Measurements from ENCODE around the gene UBXN7.
"Not testable (repeated sequence)": the region's sequence is repeated elsewhere in the genome, so short reads cannot be mapped to it uniquely, and the experiment has no call there.

Gene UBXN7

GRCh38 chr3:196356556-196356955, 75.7 kb downstream of the UBXN7 start:
- DNase-seq (ENCODE audit: low read depth in 2 of 2): no peak

- no peak for DNase-seq (ENCODE audit: low read depth in 2 of 2)
Observed at GRCh38 chr3:196355668-196356067, 76.6 kb downstream of the UBXN7 start.

GRCh38 chr3:196354132-196354531, 78.1 kb downstream of the UBXN7 start:
- DNase-seq (ENCODE audit: low read depth in 2 of 2): no peak

GRCh38 chr3:196351541-196351940, 80.7 kb downstream of the UBXN7 start:
- no peak for DNase-seq (ENCODE audit: low read depth in 2 of 2)

GRCh38 chr3:196350067-196350466, 82.2 kb downstream of the UBXN7 start:
- DNase-seq (ENCODE audit: low read depth in 2 of 2): no peak

- DNase-seq (ENCODE audit: low read depth in 2 of 2): no peak
Observed at GRCh38 chr3:196348698-196349097, 83.5 kb downstream of the UBXN7 start.

- DNase-seq (ENCODE audit: low read depth in 2 of 2): no peak
Observed at GRCh38 chr3:196344663-196345062, 87.6 kb downstream of the UBXN7 start.

- DNase-seq (ENCODE audit: low read depth in 2 of 2): not testable (repeated sequence)
Observed at GRCh38 chr3:196343917-196344316, 88.3 kb downstream of the UBXN7 start.

- DNase-seq (ENCODE audit: low read depth in 2 of 2): no peak
Observed at GRCh38 chr3:196341137-196341536, 91.1 kb downstream of the UBXN7 start.

GRCh38 chr3:196340466-196340865, 91.8 kb downstream of the UBXN7 start:
- DNase-seq (ENCODE audit: low read depth in 2 of 2): no peak

GRCh38 chr3:196339493-196340254, 92.6 kb downstream of the UBXN7 start:
- no peak for DNase-seq (ENCODE audit: low read depth in 2 of 2)

GRCh38 chr3:196339044-196339443, 93.2 kb downstream of the UBXN7 start:
- no peak for DNase-seq (ENCODE audit: low read depth in 2 of 2)

GRCh38 chr3:196336319-196337145, 95.7 kb downstream of the UBXN7 start:
- no peak for DNase-seq (ENCODE audit: low read depth in 2 of 2)

- no peak for DNase-seq (ENCODE audit: low read depth in 2 of 2)
Observed at GRCh38 chr3:196335503-196335948, 96.7 kb downstream of the UBXN7 start.

GRCh38 chr3:196334982-196335381, 97.2 kb downstream of the UBXN7 start:
- DNase-seq (ENCODE audit: low read depth in 2 of 2): no peak

- DNase-seq (ENCODE audit: low read depth in 2 of 2): no peak
Observed at GRCh38 chr3:196332168-196332567, 100.1 kb downstream of the UBXN7 start.

GRCh38 chr3:196327405-196327804, 104.8 kb downstream of the UBXN7 start:
- no peak for DNase-seq (ENCODE audit: low read depth in 2 of 2)

GRCh38 chr3:196326936-196327335, 105.3 kb downstream of the UBXN7 start:
- no peak for DNase-seq (ENCODE audit: low read depth in 2 of 2)

GRCh38 chr3:196323691-196324090, 108.5 kb downstream of the UBXN7 start:
- no peak for DNase-seq (ENCODE audit: low read depth in 2 of 2)

- DNase-seq (ENCODE audit: low read depth in 2 of 2): no peak
Observed at GRCh38 chr3:196323016-196323415, 109.2 kb downstream of the UBXN7 start.

- DNase-seq (ENCODE audit: low read depth in 2 of 2): no peak
Observed at GRCh38 chr3:196321162-196321561, 111.1 kb downstream of the UBXN7 start.

- no peak for DNase-seq (ENCODE audit: low read depth in 2 of 2)
Observed at GRCh38 chr3:196320137-196320536, 112.1 kb downstream of the UBXN7 start.

Data from stimulated activated CD8-positive, alpha-beta memory T cell treated with anti-CD3 and anti-CD28 coated beads, Interleukin-7, amount 100 ng/mL, for 4 hours (primary cell).